ENCODE results near the gene CD207.

- TF ChIP-seq POLR2A (IDR thresholded peaks at IDR 0.05): no peak
- no peak for TF ChIP-seq CTCF (IDR thresholded peaks at IDR 0.05 in 4 of 5, conservative IDR thresholded peaks at IDR 0.05 in 1 of 5)
Measured at GRCh38 chr2:70806013-70806412, 29.6 kb downstream of the CD207 start.

Measured in gastrocnemius medialis (tissue), 4 donors.